Measurements from ENCODE around the gene AHSG. TPM values are rescaled to one million over a fixed set of nuclear protein-coding genes. Genes with fewer than 3 reads are reported as not detected.
A peak's percentile ranks its signal among the peaks of the same experiment; 100 is the strongest.
"Not testable (repeated sequence)": the region's sequence is repeated elsewhere in the genome, so short reads cannot be mapped to it uniquely, and the experiment has no call there.

AHSG gene
- total RNA-seq (0.33 TPM), polyA plus RNA-seq (0.23 TPM)
- long read RNA-seq, donor 1 = 0 reads
- long read RNA-seq, donor 2 = 0 reads
- long read RNA-seq, donor 3 = 0 reads
- long read RNA-seq, donor 4 = 0 reads
- long read RNA-seq, donor 5 = 0 reads
- long read RNA-seq, donor 6, partial matches to known transcripts = 0 of 1 reads
- long read RNA-seq, donor 6, other reads (novel, unspliced or antisense) = 0 of 1 reads
- long read RNA-seq, donor 7 = 0 reads
- long read RNA-seq, donor 8 = 0 reads
- long read RNA-seq, donor 9, partial matches to known transcripts = 0 of 1 reads
- long read RNA-seq, donor 9, other reads (novel, unspliced or antisense) = 0 of 1 reads
- long read RNA-seq, donor 10 = 0 reads

GRCh38 chr3:186612721-186613636 is at the start of gene AHSG:
Gene AHSG (plus strand): TSS chr3:186613060. CDS start chr3:186613142, 82 bp downstream.
- H3K9me3 ChIP-seq (ENCODE audit: control insufficient read depth in 2 of 2, insufficient read depth in 1 of 2, low read length in 1 of 2) = peaks cover 0 to 5% of the 10 kb centered on the region in 2 donors
- no peak within 1 kb of the TSS for H3K4me3 ChIP-seq (ENCODE audit: low read length in 2 of 2)
- H3K27me3 ChIP-seq (ENCODE audit: control insufficient read depth in 2 of 2, insufficient read depth in 1 of 2, low read length in 1 of 2) = peaks cover 0 to 32% of the 10 kb centered on the region in 2 donors
- no peaks in the 10 kb centered on the region for H3K36me3 ChIP-seq (ENCODE audit: control insufficient read depth in 2 of 2, insufficient read depth in 2 of 2, low read length in 1 of 2)
- H3K4me1 ChIP-seq (ENCODE audit: control insufficient read depth in 2 of 2, insufficient read depth in 2 of 2, low read length in 2 of 2) = peaks cover 2 to 13% of the 10 kb centered on the region in 2 donors
- H3K27ac ChIP-seq (ENCODE audit: low read depth in 1 of 2, low read length in 1 of 2) = no peak within 1 kb of the TSS
- no peak for DNase-seq (ENCODE audit: low read depth in 6 of 9, low spot score in 9 of 9)
- 96% methylated on average over 7 of the region's 7 CpGs for whole genome bisulfite sequencing

- peaks cover 0 to 8% of the 10 kb centered on the region in 2 donors for H3K36me3 ChIP-seq (ENCODE audit: control insufficient read depth in 2 of 2, insufficient read depth in 2 of 2, low read length in 1 of 2)
- DNase-seq (ENCODE audit: low read depth in 6 of 9, low spot score in 9 of 9) = no peak
- H3K27me3 ChIP-seq (ENCODE audit: control insufficient read depth in 2 of 2, insufficient read depth in 1 of 2, low read length in 1 of 2) = no peaks in the 10 kb centered on the region
- peaks cover 12 to 19% of the 10 kb centered on the region in 2 donors for H3K4me1 ChIP-seq (ENCODE audit: control insufficient read depth in 2 of 2, insufficient read depth in 2 of 2, low read length in 2 of 2)
- H3K27ac ChIP-seq (ENCODE audit: low read depth in 1 of 2, low read length in 1 of 2) = no peak overlapping the region
- H3K4me3 ChIP-seq (ENCODE audit: low read length in 2 of 2) = no peak overlapping the region
- no peaks in the 10 kb centered on the region for H3K9me3 ChIP-seq (ENCODE audit: control insufficient read depth in 2 of 2, insufficient read depth in 1 of 2, low read length in 1 of 2)
Measured at GRCh38 chr3:186564586-186564985, 48.3 kb upstream of the AHSG start.

GRCh38 chr3:186566772-186567071 is 46.1 kb upstream of the AHSG start:
- Histone ChIP-seq H3K27me3 (ENCODE audit: control insufficient read depth in 2 of 2, insufficient read depth in 1 of 2, low read length in 1 of 2) (no peaks in the 10 kb centered on the region), H3K4me3 (ENCODE audit: low read length in 2 of 2) (peak overlapping the region; percentile 93 to 97), H3K9me3 (ENCODE audit: control insufficient read depth in 2 of 2, insufficient read depth in 1 of 2, low read length in 1 of 2) (no peaks in the 10 kb centered on the region), H3K27ac (ENCODE audit: low read depth in 1 of 2, low read length in 1 of 2) (peak overlapping the region; percentile 85 to 96), H3K36me3 (ENCODE audit: control insufficient read depth in 2 of 2, insufficient read depth in 2 of 2, low read length in 1 of 2) (peaks cover 0 to 8% of the 10 kb centered on the region in 2 donors), H3K4me1 (ENCODE audit: control insufficient read depth in 2 of 2, insufficient read depth in 2 of 2, low read length in 2 of 2) (peaks cover 19 to 28% of the 10 kb centered on the region in 2 donors)
- DNase-seq (ENCODE audit: low read depth in 6 of 9, low spot score in 9 of 9) = peak in 1 of 9 donors; percentile 22
- 0% methylated on average over 14 of the region's 14 CpGs for WGBS

- Histone ChIP-seq H3K4me3 (ENCODE audit: low read length in 2 of 2) (peak within 1 kb of the TSS; percentile 93 to 97), H3K9me3 (ENCODE audit: control insufficient read depth in 2 of 2, insufficient read depth in 1 of 2, low read length in 1 of 2) (no peaks in the 10 kb centered on the region), H3K36me3 (ENCODE audit: control insufficient read depth in 2 of 2, insufficient read depth in 2 of 2, low read length in 1 of 2) (peaks cover 0 to 2% of the 10 kb centered on the region in 2 donors), H3K27ac (ENCODE audit: low read depth in 1 of 2, low read length in 1 of 2) (peak within 1 kb of the TSS; percentile 85 to 96), H3K4me1 (ENCODE audit: control insufficient read depth in 2 of 2, insufficient read depth in 2 of 2, low read length in 2 of 2) (peaks cover 19 to 28% of the 10 kb centered on the region in 2 donors), H3K27me3 (ENCODE audit: control insufficient read depth in 2 of 2, insufficient read depth in 1 of 2, low read length in 1 of 2) (no peaks in the 10 kb centered on the region)
- WGBS = under 1% methylated on average over 66 of the region's 66 CpGs
- DNase-seq (ENCODE audit: low read depth in 6 of 9, low spot score in 9 of 9) = peak; percentile 79 to 96 (median 93)
Measured at GRCh38 chr3:186567072-186567921, 45.6 kb upstream of the AHSG start, which contains the start of gene TBCCD1. Gene TBCCD1 (minus strand): TSS chr3:186567339. CDS start chr3:186564329, 3,010 bp downstream.

- not testable (repeated sequence) for DNase-seq (ENCODE audit: low read depth in 6 of 9, low spot score in 9 of 9); H3K9me3 ChIP-seq (ENCODE audit: control insufficient read depth in 2 of 2, insufficient read depth in 1 of 2, low read length in 1 of 2); H3K27me3 ChIP-seq (ENCODE audit: control insufficient read depth in 2 of 2, insufficient read depth in 1 of 2, low read length in 1 of 2)
- peak overlapping the region; percentile 50 to 62 for H3K4me3 ChIP-seq (ENCODE audit: low read length in 2 of 2)
- H3K4me1 ChIP-seq (ENCODE audit: control insufficient read depth in 2 of 2, insufficient read depth in 2 of 2, low read length in 2 of 2) = peaks cover 19 to 28% of the 10 kb centered on the region in 2 donors
- H3K27ac ChIP-seq (ENCODE audit: low read depth in 1 of 2, low read length in 1 of 2) = peak overlapping the region in 1 of 2 donors; percentile 85
- peaks cover 0 to 13% of the 10 kb centered on the region in 2 donors for H3K36me3 ChIP-seq (ENCODE audit: control insufficient read depth in 2 of 2, insufficient read depth in 2 of 2, low read length in 1 of 2)
- 97% methylated on average over 11 of the region's 11 CpGs for WGBS
Measured at GRCh38 chr3:186569361-186569760, 43.5 kb upstream of the AHSG start.

- peak overlapping the region; percentile 48 to 85 for H3K27ac ChIP-seq (ENCODE audit: low read depth in 1 of 2, low read length in 1 of 2)
- peaks cover 0 to 16% of the 10 kb centered on the region in 2 donors for H3K36me3 ChIP-seq (ENCODE audit: control insufficient read depth in 2 of 2, insufficient read depth in 2 of 2, low read length in 1 of 2)
- H3K4me3 ChIP-seq (ENCODE audit: low read length in 2 of 2) = peak overlapping the region; percentile 50 to 62
- no peaks in the 10 kb centered on the region for H3K9me3 ChIP-seq (ENCODE audit: control insufficient read depth in 2 of 2, insufficient read depth in 1 of 2, low read length in 1 of 2)
- no peaks in the 10 kb centered on the region for H3K27me3 ChIP-seq (ENCODE audit: control insufficient read depth in 2 of 2, insufficient read depth in 1 of 2, low read length in 1 of 2)
- DNase-seq (ENCODE audit: low read depth in 6 of 9, low spot score in 9 of 9) = no peak
- 8% methylated on average over 7 of the region's 7 CpGs for WGBS
- peaks cover 19 to 28% of the 10 kb centered on the region in 2 donors for H3K4me1 ChIP-seq (ENCODE audit: control insufficient read depth in 2 of 2, insufficient read depth in 2 of 2, low read length in 2 of 2)
Measured at GRCh38 chr3:186569779-186570095, 43.1 kb upstream of the AHSG start.

- Histone ChIP-seq H3K9me3 (ENCODE audit: control insufficient read depth in 2 of 2, insufficient read depth in 1 of 2, low read length in 1 of 2) (no peaks in the 10 kb centered on the region), H3K36me3 (ENCODE audit: control insufficient read depth in 2 of 2, insufficient read depth in 2 of 2, low read length in 1 of 2) (peaks cover 2 to 18% of the 10 kb centered on the region in 2 donors), H3K27me3 (ENCODE audit: control insufficient read depth in 2 of 2, insufficient read depth in 1 of 2, low read length in 1 of 2) (no peaks in the 10 kb centered on the region), H3K4me3 (ENCODE audit: low read length in 2 of 2) (peak within 1 kb of the TSS; percentile 76 to 90), H3K27ac (ENCODE audit: low read depth in 1 of 2, low read length in 1 of 2) (peak within 1 kb of the TSS; percentile 85 to 88), H3K4me1 (ENCODE audit: control insufficient read depth in 2 of 2, insufficient read depth in 2 of 2, low read length in 2 of 2) (peaks cover 19 to 28% of the 10 kb centered on the region in 2 donors)
- peak; percentile 94 to 100 (median 99) for DNase-seq (ENCODE audit: low read depth in 6 of 9, low spot score in 9 of 9)
- WGBS = under 1% methylated on average over 59 of the region's 59 CpGs
Measured at GRCh38 chr3:186570096-186570940, 42.5 kb upstream of the AHSG start, which contains the start of gene DNAJB11. Gene DNAJB11 (plus strand): TSS chr3:186570720. CDS start chr3:186570898, 178 bp downstream.
